C1 segment of cervical spinal cord (tissue), 14 donors: ENCODE measurements around the gene GAB3.
"Not testable (repeated sequence)": the region's sequence is repeated elsewhere in the genome, so short reads cannot be mapped to it uniquely, and the experiment has no call there.

Experiments used
- DNase-seq, 14 donors: peaks; one replicate each; lab custom pipeline; 2025; lab: John Stamatoyannopoulos, UW

GAB3 gene

DNA sequence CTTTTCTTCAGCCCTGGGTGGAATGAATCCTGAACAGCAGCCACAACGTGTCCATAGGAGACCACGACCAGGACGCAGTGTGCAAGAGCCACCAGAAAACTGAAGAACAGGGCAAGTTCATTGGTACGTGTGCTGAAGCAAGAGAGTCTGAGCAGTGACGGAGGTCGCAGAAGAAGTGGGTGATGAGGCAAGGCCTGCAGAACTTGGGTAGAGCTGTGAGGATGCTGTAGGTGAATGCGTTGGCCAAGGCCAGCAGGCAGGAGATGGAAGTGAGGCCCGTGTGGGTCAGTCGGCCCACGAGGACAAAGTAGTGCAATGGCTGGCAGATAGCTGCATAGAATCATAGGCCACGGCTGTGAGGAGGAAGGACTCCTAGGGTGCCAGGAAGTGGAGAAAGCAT, 91.9 kb downstream of the GAB3 start:
- no peak for DNase-seq

DNA sequence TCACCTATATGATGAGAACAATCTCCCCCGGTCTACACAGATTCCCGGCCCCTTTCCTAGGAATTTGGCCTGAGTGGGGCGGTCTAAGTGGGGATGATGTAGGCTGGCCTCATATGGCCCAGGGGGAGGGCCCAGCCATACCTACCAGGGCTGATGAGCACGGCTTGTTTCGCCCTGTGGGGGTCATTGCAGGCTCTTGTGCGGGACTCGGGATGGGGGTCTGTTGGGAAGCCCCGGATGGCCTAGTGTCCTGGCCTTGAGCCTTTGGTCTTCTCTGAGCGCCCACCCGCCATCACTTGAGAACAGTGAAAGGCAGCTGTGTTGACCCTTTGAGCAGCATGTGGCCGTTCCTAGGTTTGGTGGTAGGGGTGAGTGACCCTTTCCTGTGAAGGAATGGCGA, 92.7 kb downstream of the GAB3 start:
- no peak for DNase-seq

DNA sequence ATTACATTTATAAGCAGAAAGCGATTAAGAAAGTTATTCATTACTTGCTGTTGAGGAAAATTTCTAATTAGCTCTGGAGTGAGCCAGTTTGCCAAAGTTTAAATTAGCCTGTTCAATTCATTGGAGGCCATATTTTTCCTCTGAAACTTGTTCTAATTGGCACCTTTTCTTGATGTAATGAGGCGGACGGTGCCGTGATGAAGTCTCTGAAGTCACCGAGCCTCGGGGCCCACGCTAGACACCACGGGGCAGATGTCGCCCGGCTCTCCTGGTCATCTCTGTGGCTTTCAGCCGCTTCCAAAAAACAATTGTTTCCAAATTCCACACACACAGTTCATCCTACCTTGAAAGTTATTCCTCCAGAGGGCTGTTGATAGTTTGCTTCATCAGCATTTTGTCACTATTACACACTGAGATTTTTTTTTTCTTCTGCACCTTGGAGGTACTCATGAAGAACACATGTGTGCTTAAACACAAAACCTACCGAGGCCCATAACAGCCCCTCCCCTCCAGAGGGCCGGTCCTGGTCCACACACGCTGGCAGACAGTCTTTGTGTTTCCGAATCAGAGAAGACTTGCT, 93.6 kb downstream of the GAB3 start:
- DNase-seq: no peak

DNA sequence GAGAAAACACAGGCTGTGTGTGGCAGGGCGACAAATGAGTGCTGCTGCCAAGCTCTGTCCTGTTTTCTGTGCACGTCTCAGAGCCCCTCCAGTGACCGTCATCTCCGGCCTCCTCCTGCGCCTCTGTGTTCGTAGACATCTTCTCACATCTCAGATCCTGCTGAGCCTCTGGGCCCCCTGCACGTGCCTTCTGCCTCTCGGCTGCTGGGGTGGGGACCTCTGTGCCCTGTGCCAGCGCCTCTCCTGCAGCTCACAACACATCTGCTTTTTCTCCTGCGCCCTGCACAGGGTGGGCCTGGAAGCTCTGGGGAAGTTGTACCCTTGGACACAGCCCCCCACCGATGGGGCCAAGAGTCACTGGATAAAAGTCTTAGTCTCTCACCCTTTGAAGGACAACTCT, 95.1 kb downstream of the GAB3 start:
- DNase-seq: no peak

DNA sequence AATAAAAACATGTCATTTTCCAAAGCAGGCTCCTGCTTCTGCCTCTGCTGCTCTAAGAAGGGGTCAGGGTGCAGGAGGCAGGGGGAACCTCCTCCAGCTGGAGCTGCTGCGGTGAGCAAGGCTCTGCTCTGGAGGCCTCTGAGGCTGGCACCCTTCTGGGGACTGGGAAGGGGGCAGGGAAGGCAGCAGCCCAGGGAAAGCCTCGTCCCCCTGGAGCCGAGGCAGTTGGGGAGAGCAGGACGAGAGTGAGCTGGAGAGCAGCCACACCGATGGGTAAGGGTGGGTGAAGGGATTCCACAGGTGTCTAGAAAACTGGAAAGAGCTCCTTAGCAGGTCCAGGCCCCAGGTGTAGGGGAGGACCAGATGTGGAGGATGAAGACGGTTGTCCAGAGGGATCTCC, 95.5 kb downstream of the GAB3 start:
- DNase-seq: no peak

DNA sequence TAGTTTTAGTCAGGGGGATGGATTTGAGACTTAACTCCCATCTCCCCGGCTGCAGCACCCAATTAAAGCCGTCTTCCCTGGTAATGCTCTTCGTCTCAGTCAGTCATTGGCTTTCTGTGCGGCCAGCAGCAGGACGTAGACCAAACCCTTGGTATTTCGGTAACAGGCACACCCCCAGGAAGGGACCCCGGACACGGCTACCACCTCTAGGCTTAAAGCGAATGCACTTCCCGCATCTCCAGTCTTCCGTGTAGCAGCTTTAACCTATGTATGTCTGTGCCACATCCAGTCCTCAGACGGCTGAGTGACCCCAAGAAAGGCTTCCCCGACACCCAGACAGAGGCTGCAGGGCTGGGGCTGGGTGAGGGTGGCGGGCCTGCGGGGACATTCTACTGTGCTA, 96.0 kb downstream of the GAB3 start:
- DNase-seq: no peak

DNA sequence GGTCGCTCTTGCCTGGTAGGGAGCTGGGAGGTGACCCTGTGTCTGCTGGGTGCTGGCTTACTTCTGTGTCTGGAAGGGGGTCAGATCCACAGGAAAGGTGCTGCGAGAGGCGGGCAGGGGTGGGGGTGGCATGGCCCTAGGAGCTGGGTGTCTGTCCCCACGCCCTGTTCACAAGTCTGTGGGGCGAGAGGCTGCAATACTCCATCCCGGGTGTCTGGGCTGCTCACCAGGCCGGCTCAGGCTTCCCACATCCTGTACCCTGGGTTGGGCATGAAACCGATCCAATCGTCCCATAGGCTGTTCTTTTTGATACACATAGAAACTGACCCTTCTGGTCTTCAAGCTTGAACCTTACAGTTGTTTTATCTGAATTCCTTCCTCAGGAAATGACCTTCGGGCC, 96.5 kb downstream of the GAB3 start:
- no peak for DNase-seq

DNA sequence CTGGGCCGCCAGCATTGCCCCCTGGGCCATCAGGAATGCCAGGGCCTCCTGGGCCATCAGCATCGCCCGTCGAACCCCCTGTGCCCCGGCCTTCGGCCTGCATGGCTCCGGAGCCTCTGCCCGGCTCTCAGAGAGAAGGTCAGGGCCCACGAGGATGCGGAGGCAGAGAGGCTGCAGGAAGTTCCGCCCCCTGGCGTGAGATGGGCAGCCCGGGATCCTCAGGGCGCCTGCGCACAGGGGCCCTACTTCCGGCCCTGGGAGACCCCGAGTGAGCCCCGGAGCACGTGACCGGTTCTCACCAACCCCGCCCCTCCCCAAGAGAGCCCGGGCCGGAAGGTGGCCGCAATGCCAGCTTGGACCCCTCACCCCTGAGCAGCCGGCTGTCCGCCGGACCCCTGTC, 97.5 kb downstream of the GAB3 start, which contains the start of gene CTAG2:
Gene CTAG2 (minus strand): TSS at position 167 of the 400 bp plus-strand sequence. CDS start 64 bp downstream, at position 103.
- DNase-seq: not testable (repeated sequence)

DNA sequence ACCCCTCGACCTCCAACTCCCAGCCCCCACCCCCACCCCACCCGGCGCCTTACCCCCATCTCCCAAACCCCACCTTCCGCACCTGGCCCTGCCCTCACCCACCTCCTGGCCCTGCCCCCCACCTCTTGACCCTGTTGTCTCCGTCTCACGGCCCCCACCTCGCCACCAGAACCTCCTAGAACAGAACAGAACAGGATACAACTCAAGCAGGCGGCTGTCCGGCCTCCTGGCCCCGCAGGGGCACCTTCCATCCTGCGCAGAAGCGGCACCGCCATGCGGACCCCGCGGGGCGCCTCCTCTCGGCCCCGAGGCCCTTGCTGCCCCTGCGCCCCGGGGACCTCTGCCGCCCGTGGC, 97.9 kb downstream of the GAB3 start:
- DNase-seq: no peak

DNA sequence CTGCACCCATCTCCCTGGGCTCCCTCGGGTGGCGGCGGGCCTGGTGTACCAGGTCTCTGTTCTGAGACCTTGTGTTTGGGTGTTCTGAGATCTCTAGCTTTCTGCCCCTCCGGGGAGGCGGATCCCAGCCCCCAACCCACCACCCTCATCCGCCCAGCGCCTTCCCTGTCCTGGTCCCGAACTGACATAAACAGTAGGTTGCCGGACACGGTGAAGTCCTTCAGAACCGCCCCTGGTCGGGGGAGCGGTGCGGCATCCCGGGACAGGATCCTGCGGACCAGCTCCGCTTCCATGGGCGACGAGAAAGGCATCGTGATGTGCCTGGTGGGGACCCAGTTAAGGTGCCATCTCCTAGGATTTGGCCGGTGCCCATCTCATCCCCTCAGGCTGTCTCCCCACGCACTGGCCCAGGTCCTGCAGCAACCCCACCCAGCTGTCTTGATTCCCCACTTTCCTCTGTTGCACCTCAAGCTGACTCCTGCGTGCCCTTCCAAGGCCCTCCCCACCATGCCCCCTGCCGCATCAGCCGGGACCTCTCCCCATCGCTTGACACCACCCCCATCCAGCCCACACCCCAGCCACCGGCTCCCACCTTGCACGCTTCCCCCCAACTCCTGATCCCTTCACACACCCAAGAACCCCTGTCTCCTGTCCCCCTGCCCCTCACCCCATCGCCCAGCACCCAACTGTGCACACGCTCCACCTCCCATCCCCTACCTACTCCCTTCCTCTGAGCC, 98.4 kb downstream of the GAB3 start:
- no peak for DNase-seq

DNA sequence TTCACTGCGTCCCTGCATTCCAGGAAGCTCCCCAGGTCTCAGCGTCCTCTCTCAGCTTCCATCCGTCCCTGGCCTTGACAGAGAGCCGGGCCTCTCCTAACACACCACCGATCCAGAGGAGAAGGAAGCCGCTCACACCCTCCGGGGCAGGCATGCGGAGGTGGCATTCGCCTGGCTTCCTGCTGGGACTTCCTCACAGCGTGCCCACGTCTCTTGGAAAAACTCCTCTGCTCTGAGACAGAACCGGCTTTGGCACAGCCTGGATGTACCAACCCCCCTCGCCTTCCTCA, 100.7 kb downstream of the GAB3 start:
- no peak for DNase-seq

DNA sequence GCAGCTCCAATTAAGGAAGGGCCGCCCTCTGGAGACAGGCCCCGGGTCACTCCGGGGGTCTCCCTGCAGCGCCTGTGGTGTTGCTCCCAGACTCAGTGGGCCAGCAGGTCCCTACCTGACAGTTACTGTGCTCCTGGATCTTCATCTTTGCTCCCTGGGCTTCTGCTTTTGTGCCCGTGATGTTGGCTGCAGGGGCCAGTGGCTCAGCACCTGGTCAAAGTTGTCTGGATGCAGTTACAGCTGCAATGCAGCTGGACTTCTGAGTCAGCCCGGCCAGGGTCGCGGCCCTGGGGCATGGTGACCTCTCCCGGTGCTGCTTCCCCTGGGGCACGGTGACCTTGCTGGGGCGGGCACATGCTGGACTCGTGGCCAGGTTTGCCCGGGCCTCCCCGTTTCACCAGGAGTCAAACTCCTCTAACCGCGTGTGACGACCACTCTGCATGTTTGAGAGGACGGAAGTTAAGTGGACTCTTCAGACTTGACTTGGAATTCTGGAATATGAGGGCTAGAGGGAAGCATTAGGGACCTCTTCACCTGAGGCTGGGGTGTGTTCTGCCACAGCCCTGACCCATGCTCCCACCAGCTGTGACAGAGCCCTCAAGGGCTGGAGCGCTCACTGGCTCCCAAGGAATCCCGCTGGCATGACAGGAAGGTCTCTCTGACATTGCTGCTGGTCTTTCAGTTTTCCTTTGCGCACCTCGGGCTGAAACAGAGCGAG, 101.2 kb downstream of the GAB3 start:
- DNase-seq: no peak

DNA sequence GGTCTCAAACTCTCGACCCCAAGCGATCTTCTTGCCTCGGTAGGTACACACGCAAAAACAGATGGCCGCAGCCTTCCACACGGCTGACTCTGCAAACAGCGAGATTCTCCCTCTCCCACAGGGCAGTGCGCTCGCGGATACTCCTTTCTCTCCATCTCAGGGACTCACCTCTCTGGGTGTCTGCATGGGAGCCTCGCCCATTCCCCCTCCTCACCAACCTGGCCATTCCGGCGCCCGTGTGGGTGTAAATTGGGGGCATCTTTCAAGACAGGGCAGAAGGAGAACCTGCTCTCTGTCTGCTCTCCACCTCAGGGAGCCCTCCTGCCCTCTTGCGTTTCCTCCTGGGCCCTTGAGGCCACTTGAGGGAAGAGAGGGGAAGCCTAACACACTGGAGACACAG, 101.9 kb downstream of the GAB3 start:
- no peak for DNase-seq

DNA sequence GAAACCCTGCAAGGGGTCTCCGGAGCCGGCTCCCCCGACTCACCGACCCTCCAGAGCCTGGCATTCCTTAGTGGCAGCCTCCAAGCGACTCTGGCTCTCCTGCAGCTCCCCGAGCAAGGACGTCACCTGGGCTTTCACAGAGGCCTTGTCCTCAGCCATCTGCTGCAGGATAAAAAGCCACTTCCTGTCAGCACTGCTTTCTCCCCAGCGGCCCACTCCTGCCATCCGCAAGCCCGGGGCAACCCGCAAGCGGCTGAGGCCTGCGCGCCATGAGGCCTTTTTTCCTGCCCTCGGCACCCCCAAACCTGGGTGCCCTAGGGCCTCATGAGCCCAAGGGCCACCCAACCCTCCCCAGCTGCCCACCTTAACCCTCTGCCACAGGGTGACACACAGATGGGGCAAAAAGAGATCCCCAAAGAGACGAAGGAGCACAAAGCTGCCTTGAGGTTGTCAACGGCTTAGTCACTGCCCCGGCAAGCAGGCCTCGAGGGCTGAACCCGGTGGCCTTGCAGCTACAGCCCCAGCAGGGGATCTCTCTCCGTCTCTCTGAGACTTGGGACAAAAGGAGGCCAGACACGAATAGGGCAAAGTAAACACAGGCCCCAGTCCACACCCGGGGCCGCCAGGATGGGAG, 105.0 kb downstream of the GAB3 start:
- DNase-seq: not testable (repeated sequence)

DNA sequence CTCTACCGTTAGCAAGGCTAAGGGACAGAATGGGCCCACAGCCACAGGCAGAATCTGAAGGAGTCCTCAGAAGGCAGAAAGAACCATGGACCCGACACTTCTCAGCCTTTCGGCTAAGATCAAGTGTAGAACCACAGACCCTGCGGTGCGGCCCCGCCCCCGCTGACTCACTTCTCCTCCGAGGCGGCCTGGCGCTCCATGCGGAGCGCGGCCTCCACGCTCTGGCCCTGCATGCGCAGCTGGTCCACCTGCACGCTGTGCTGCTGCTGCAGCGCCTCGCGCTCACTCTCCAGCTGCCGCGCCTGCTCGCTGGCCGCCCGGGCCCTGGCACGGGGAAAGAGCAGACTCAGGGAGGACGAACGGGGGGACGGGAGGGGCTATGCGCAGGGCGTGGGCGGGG, 107.2 kb downstream of the GAB3 start:
- DNase-seq: not testable (repeated sequence)

DNA sequence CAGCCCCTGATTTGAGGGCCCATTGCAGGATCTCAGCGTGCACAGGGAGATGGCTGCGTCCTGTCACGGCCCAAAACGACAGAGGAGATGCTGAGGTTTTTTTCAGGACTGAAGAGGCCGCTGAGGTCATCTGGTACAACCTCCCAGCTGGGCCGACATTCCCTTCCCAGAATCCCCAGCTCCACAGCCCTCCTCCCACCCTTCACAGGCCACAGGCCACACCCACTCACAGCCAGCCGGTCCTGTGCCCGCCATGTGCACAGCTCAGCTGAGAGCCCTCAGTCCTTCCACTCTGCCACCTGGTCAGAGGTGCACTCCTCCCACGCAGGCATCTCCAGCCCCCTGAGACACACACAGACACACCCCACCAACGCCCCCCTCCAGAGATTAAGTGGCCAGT, 109.1 kb downstream of the GAB3 start:
- not testable (repeated sequence) for DNase-seq

DNA sequence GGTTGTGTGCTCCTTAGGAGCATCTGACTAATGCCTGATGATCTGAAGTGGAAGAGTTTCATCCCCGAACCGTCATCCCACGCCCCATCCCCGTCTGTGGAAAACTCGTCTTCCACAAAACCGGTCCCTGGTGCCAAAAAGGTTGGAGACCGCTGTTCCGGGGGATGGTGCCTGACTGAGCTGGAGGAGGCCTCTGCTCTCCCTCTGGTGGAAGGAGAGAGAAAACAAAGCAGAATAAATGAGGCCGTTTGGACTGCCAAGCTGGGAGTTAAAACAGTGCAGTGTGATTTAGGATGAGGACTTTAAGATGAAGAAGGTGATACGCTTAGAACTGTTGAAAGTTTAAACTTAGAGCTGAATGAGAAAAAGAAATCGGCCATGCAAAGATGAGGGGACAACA, 117.2 kb downstream of the GAB3 start:
- not testable (repeated sequence) for DNase-seq

DNA sequence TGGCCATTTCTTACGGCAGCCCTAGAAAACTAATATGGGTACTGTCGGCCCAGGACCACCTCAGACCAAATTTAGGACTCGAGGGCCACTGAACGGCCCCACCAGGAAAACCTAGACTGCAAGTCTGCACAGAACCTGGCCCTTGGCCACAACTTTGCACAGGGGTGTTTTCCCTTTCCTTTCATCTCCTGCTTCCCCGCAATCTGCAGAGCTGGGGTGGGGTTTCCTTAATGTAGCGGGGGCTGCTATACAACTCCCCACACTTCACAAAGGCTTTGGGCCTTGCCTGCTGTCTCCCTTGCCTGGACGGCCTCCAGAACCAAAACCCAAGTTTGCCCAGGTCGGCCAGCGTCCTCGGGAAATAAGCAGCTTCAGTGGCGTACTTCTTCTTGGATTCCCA, 119.9 kb downstream of the GAB3 start:
- DNase-seq: not testable (repeated sequence)

DNA sequence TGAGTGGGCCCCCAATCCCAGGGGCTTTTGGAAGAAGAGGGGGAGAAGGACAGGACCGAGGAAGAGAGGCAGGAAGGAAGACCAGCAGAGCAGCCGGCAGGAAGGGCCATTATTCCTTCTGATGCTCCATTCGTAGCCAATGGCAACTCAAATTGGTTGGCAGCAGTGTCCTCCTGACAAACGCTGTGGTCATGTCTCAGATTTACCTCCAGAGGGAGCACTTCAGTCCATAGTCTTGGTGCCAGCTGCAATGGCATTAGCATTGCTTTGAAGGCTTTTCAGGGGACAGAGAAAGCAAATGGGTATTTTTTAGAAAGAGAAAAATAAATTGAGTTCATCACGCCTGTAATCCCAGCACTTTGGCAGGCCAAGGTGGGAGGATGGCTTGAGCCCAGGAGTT, 121.9 kb downstream of the GAB3 start:
- DNase-seq: not testable (repeated sequence)
